ENCODE results near the gene CSN2.

GRCh38 chr4:69934150-69934549 lies 31.4 kb downstream of the CSN2 start:
- no peak for TF ChIP-seq CTCF (conservative IDR thresholded peaks at IDR 0.05 in 1 of 2, IDR thresholded peaks at IDR 0.05 in 1 of 2; ENCODE audit: low read depth in 1 of 2, low read length in 2 of 2)
- TF ChIP-seq EZH2 (IDR thresholded peaks at IDR 0.05; ENCODE audit: low read length, missing control alignments) = no peak

All from fibroblast of lung (primary cell).